Type B pancreatic cell (in vitro differentiated cells): ENCODE measurements around the gene DCST2. TPM values are rescaled to one million over a fixed set of nuclear protein-coding genes. Genes with fewer than 3 reads are reported as not detected.

ENCODE experiments used
- DNase-seq: peaks from one replicate; pipeline ENCODE4 v3.0.0; 2021; ENCODE audit warnings: mixed read lengths; ENCODE audit not compliant: unreplicated experiment; ENCODE audit errors: extremely low spot score
- H3K27ac Mint-ChIP-seq: 2 replicates; pipeline ENCODE4 v1.8.0; 2021; ENCODE audit warnings: mild to moderate bottlenecking, mixed read lengths
- H3K27me3 Mint-ChIP-seq: 2 replicates; pipeline ENCODE4 v1.8.0; 2021; ENCODE audit warnings: mixed read lengths
- H3K36me3 Mint-ChIP-seq: 2 replicates; pipeline ENCODE4 v1.8.0; 2021; ENCODE audit warnings: mixed read lengths
- H3K4me1 Mint-ChIP-seq: one replicate; pipeline ENCODE4 v1.8.0; 2021; ENCODE audit warnings: mixed read lengths; ENCODE audit not compliant: unreplicated experiment
- H3K4me3 Mint-ChIP-seq: 2 replicates; pipeline ENCODE4 v1.8.0; 2021; ENCODE audit warnings: mild to moderate bottlenecking, mixed read lengths
- H3K9me3 Mint-ChIP-seq: 2 replicates; pipeline ENCODE4 v1.8.0; 2021; ENCODE audit warnings: mixed read lengths
- CTCF ChIP-seq: fragments of 200-600 bp; sonication (generic); conservative IDR thresholded peaks from 2 replicates; pipeline ENCODE4 v1.5.0; 2021; ENCODE audit warnings: antibody characterized with exemption, mild to moderate bottlenecking
- total RNA-seq: library from RNA; stranded (reverse); gene quantifications from 2 replicates; pipeline ENCODE4 v1.2.1, GENCODE V29; 2021; ENCODE audit warnings: low replicate concordance

DCST2 gene
- total RNA-seq, 1 donor from 2014 or later, result 2.4 TPM

DNA sequence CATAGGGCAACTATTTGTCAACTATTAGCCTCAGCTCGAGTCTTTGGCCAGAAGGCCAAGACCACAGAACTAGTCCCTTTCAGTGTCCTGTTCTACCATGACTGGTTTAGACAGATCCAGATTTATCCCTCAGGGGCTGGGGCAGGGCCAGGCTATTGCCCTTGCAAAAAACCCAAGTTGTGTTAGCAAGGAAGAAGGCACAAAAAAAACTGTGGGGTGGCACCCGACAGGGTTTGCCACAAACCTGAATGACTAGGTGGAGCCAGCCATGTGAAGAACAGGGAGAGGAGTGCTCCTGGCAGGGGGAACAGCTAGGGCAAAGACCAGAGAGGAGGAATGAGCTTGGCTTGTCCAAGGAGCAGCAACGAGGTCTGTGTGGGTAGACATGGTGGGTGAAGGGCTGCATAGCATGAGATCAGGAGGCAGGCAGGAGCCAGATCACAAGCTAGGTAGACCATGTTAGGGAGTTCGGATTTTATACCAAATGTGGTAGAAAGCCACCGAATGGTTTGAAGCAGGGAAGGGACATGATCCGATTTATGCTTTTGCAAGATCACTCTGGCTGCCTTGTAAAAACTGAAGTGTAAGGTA lies 4.4 kb upstream of the DCST2 start:
- Mint-ChIP-seq H3K9me3 (no peaks in the 10 kb centered on the region), H3K36me3 (no peaks in the 10 kb centered on the region), H3K4me1 (no peaks in the 10 kb centered on the region), H3K27me3 (peaks cover 7% of the 10 kb centered on the region), H3K4me3 (no peak overlapping the region), H3K27ac (peak overlapping the region; percentile 44)
- no peak for TF ChIP-seq CTCF
- no peak for DNase-seq

- Mint-ChIP-seq H3K27ac (no peak overlapping the region), H3K9me3 (no peaks in the 10 kb centered on the region), H3K27me3 (peaks cover 3% of the 10 kb centered on the region), H3K36me3 (no peaks in the 10 kb centered on the region), H3K4me3 (no peak overlapping the region), H3K4me1 (no peaks in the 10 kb centered on the region)
- no peak for TF ChIP-seq CTCF
- DNase-seq, result no peak
These were observed 3.5 kb upstream of the DCST2 start for GRCh38 chr1:155037043-155037442.

GRCh38 chr1:155035936-155036335 lies 2.4 kb upstream of the DCST2 start:
- Mint-ChIP-seq H3K4me1 (no peaks in the 10 kb centered on the region), H3K9me3 (no peaks in the 10 kb centered on the region), H3K36me3 (no peaks in the 10 kb centered on the region), H3K27me3 (peaks cover 2% of the 10 kb centered on the region), H3K4me3 (no peak overlapping the region), H3K27ac (no peak overlapping the region)
- no peak for TF ChIP-seq CTCF
- no peak for DNase-seq

GRCh38 chr1:155034318-155035208 lies 982 bp upstream of the DCST2 start:
- no peak for DNase-seq
- Mint-ChIP-seq H3K9me3 (no peaks in the 10 kb centered on the region), H3K4me1 (no peaks in the 10 kb centered on the region), H3K27ac (no peak overlapping the region), H3K36me3 (no peaks in the 10 kb centered on the region), H3K4me3 (no peak overlapping the region), H3K27me3 (no peaks in the 10 kb centered on the region)
- no peak for TF ChIP-seq CTCF

- TF ChIP-seq CTCF, result no peak
- Mint-ChIP-seq H3K4me1 (no peaks in the 10 kb centered on the region), H3K9me3 (no peaks in the 10 kb centered on the region), H3K27me3 (peaks cover 4% of the 10 kb centered on the region), H3K4me3 (no peak overlapping the region), H3K36me3 (no peaks in the 10 kb centered on the region), H3K27ac (peak overlapping the region; percentile 36)
- no peak for DNase-seq
These were observed 695 bp downstream of the DCST2 start for GRCh38 chr1:155032886-155033285.
